SU-DHL-6 (cell line): ENCODE results near the gene RAI14.

Experiments used
- H2AFZ ChIP-seq: fragments of 200-600 bp; sonication (generic); 2 replicates; pipeline ENCODE4 v1.6.1; 2014; ENCODE audit warnings: low read depth, mild to moderate bottlenecking, moderate library complexity, mixed read lengths, antibody characterized with exemption, low read length; ENCODE audit not compliant: severe bottlenecking
- H3F3A ChIP-seq: fragments of 200-600 bp; shearing (Covaris generic); 2 replicates; pipeline ENCODE4 v1.6.0; 2016; ENCODE audit warnings: antibody characterized with exemption, mild to moderate bottlenecking; ENCODE audit not compliant: insufficient read depth
- H3K27ac ChIP-seq: fragments of 200-600 bp; sonication (generic); 2 replicates; pipeline ENCODE4 v1.5.1; 2016; ENCODE audit warnings: low read depth, mild to moderate bottlenecking, low read length, moderate library complexity, mixed read lengths
- H3K27me3 ChIP-seq: fragments of 200-600 bp; sonication (generic), shearing (Covaris generic); 2 replicates; pipeline ENCODE4 v1.6.0; 2014; ENCODE audit warnings: mild to moderate bottlenecking, low read length
- H3K36me3 ChIP-seq: fragments of 200-600 bp; sonication (generic); 2 replicates; pipeline ENCODE4 v1.6.1; 2014; ENCODE audit warnings: mild to moderate bottlenecking, low read length, mixed read lengths
- H3K4me2 ChIP-seq: fragments of 300-600, 200-600 bp; shearing (Covaris generic), sonication (generic); 2 replicates; pipeline ENCODE4 v1.6.0; 2014; ENCODE audit warnings: low read length, low read depth, mild to moderate bottlenecking; ENCODE audit not compliant: poor library complexity, severe bottlenecking
- H3K4me3 ChIP-seq: fragments of 200-600 bp; sonication (generic); 2 replicates; pipeline ENCODE4 v1.5.1; 2014; ENCODE audit warnings: antibody characterized with exemption, low read length, mild to moderate bottlenecking, mixed read lengths; ENCODE audit not compliant: insufficient read depth, poor library complexity, severe bottlenecking
- H3K79me2 ChIP-seq: fragments of 200-600 bp; sonication (generic); 2 replicates; pipeline ENCODE4 v1.6.1; 2014; ENCODE audit warnings: mild to moderate bottlenecking, low read length, moderate library complexity; ENCODE audit not compliant: insufficient read depth
- H3K9ac ChIP-seq: fragments of 200-600 bp; sonication (generic); 2 replicates; pipeline ENCODE4 v1.7.0; 2014; ENCODE audit warnings: mild to moderate bottlenecking, low read length
- H3K9me2 ChIP-seq: fragments of 200-600 bp; sonication (generic); replicated peaks from 2 replicates; pipeline ENCODE4 v1.6.1; 2014; ENCODE audit warnings: low read length; ENCODE audit not compliant: insufficient read depth
- H3K9me3 ChIP-seq: fragments of 200-600 bp; sonication (generic); 2 replicates; pipeline ENCODE4 v1.6.1; 2014; ENCODE audit warnings: low read length, mixed read lengths; ENCODE audit not compliant: insufficient read depth
- H4K20me1 ChIP-seq: fragments of 200-600 bp; sonication (generic); 2 replicates; pipeline ENCODE4 v1.6.1; 2014; ENCODE audit warnings: low read depth, mild to moderate bottlenecking, antibody characterized with exemption, low read length, moderate library complexity, mixed read lengths
- EZH2phosphoT487 ChIP-seq: fragments of 200-600 bp; sonication (generic), shearing (Covaris generic); conservative IDR thresholded peaks from 2 replicates; pipeline ENCODE4 v1.6.1; 2018; ENCODE audit warnings: mild to moderate bottlenecking, antibody characterized with exemption, low read length, moderate library complexity, mixed read lengths
- TF ChIP-seq, protein P1 (sequence below): fragments of 200-600 bp; sonication (generic); IDR thresholded peaks from one replicate; pipeline ENCODE4 v1.5.1; 2017; ENCODE audit warnings: antibody characterized with exemption, mild to moderate bottlenecking, low read length, moderate library complexity; ENCODE audit not compliant: insufficient read depth, poor library complexity, severe bottlenecking

The RAI14 gene

DNA sequence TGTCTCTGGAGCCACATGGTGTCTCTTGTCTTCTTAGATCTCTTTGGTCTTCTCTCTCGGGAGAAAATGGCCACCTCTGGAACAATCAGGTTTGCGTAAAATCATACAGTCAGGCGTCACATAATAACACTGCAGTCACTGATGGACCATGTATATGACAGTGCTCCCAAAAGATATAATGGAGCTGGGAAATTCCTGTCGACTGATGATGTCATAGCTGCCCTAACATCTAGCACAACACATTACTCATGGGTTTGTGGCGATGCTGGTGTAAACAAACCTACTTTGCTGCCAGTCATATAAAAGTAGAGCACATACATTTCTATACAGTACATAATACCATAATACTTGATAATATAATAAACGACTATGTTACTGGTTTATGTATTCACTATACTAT is 30.1 kb upstream of the RAI14 start:
- H3K4me2 ChIP-seq: no peak overlapping the region
- TF ChIP-seq, protein P1, sequence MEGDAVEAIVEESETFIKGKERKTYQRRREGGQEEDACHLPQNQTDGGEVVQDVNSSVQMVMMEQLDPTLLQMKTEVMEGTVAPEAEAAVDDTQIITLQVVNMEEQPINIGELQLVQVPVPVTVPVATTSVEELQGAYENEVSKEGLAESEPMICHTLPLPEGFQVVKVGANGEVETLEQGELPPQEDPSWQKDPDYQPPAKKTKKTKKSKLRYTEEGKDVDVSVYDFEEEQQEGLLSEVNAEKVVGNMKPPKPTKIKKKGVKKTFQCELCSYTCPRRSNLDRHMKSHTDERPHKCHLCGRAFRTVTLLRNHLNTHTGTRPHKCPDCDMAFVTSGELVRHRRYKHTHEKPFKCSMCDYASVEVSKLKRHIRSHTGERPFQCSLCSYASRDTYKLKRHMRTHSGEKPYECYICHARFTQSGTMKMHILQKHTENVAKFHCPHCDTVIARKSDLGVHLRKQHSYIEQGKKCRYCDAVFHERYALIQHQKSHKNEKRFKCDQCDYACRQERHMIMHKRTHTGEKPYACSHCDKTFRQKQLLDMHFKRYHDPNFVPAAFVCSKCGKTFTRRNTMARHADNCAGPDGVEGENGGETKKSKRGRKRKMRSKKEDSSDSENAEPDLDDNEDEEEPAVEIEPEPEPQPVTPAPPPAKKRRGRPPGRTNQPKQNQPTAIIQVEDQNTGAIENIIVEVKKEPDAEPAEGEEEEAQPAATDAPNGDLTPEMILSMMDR: no peak
- TF ChIP-seq EZH2phosphoT487: no peak
- no peak overlapping the region for H3K9ac ChIP-seq
- no peak overlapping the region for H3K27ac ChIP-seq
- H3F3A ChIP-seq: no peaks in the 10 kb centered on the region
- peaks cover 5% of the 10 kb centered on the region; the same call in 1 of the 2 replicates for H3K9me3 ChIP-seq
- H4K20me1 ChIP-seq: no peaks in the 10 kb centered on the region
- H3K36me3 ChIP-seq: no peaks in the 10 kb centered on the region
- H3K9me2 ChIP-seq: no peaks in the 10 kb centered on the region
- H3K27me3 ChIP-seq: no peaks in the 10 kb centered on the region
- no peaks in the 10 kb centered on the region for H3K79me2 ChIP-seq
- no peak overlapping the region for H2AFZ ChIP-seq
- no peak overlapping the region for H3K4me3 ChIP-seq

DNA sequence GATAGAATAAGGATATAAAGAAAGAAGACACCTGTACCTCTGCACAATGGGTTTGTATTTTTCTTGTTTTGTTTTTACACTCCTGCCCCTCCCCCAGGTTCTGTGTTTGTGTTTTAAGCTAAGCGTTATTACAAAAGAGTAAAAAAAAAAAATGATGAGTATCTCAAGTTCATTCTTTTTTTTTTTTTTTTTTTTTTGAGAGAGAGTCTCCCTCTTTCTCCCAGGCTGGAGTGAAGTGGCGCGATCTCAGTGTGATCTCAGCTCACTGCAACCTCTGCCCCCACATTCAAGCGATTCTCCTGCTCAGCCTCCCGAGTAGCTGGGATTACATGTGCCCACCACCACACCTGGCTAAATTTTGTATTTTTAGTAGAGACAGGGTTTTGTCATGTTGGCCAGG is 29.4 kb upstream of the RAI14 start:
- H3K36me3 ChIP-seq: no peaks in the 10 kb centered on the region
- no peak overlapping the region for H3K4me3 ChIP-seq
- no peaks in the 10 kb centered on the region for H3F3A ChIP-seq
- H3K9me2 ChIP-seq: no peaks in the 10 kb centered on the region
- peaks cover 5% of the 10 kb centered on the region; the same call in 1 of the 2 replicates for H3K9me3 ChIP-seq
- TF ChIP-seq, protein P1: no peak
- H3K79me2 ChIP-seq: no peaks in the 10 kb centered on the region
- no peaks in the 10 kb centered on the region for H4K20me1 ChIP-seq
- no peaks in the 10 kb centered on the region for H3K27me3 ChIP-seq
- no peak overlapping the region for H3K4me2 ChIP-seq
- no peak overlapping the region for H2AFZ ChIP-seq
- no peak overlapping the region for H3K27ac ChIP-seq
- H3K9ac ChIP-seq: no peak overlapping the region

DNA sequence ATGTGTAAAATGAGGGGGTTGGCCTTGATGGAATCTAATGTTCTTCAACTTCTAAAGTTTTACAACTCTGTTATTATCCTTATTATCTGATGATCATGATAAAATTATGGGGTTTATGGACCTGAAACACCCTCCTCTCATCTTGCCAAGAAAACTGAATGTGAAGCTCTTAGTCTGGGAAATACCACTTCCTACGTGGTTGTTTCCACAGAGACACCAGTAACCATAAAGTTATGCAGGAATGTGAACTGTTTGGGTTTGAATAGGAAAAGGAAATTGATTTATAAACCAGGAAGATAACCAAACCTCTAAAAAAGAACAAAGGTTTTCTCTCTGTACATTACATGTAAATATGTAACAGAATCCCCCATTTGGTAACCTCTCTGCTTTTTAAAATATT is 28.3 kb upstream of the RAI14 start:
- Histone ChIP-seq H2AFZ (no peak overlapping the region), H3K27ac (no peak overlapping the region), H3K4me3 (no peak overlapping the region), H4K20me1 (no peaks in the 10 kb centered on the region), H3K9me3 (peaks cover 5% of the 10 kb centered on the region; the same call in 1 of the 2 replicates), H3K9me2 (no peaks in the 10 kb centered on the region), H3K4me2 (no peak overlapping the region), H3F3A (no peaks in the 10 kb centered on the region), H3K36me3 (no peaks in the 10 kb centered on the region), H3K27me3 (no peaks in the 10 kb centered on the region), H3K79me2 (no peaks in the 10 kb centered on the region), H3K9ac (no peak overlapping the region)
- TF ChIP-seq, protein P1: no peak
- TF ChIP-seq EZH2phosphoT487: no peak
